GM12874 (cell line): ENCODE data around the gene CRELD2.

Experiments
- TF ChIP-seq, protein P1 (sequence below): IDR thresholded peaks from 2 replicates; pipeline ENCODE4 v1.5.1; 2011; ENCODE audit warnings: low read depth, mild to moderate bottlenecking, control low read depth, low read length, moderate library complexity; ENCODE audit not compliant: insufficient read depth

The CRELD2 gene

DNA sequence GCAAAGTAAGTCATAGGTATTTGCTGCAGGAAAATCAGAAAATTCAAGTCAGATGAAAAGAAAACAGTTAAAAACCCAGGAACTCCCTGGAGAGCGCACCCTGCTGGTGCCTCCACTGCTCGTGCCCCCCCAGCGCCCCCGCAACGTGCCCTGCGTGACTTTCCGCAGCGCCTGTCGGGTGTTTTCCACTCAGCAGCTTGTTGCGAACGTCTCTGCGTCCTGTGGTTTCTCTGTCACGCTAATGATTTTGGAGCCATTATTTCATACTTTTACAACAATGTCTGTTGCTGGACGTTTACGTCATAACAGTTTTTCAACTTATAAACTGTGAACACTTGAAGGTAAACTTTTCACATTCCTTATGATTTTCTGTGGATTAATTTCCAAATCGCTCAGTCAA lies 5.0 kb downstream of the CRELD2 start:
- TF ChIP-seq, protein P1, sequence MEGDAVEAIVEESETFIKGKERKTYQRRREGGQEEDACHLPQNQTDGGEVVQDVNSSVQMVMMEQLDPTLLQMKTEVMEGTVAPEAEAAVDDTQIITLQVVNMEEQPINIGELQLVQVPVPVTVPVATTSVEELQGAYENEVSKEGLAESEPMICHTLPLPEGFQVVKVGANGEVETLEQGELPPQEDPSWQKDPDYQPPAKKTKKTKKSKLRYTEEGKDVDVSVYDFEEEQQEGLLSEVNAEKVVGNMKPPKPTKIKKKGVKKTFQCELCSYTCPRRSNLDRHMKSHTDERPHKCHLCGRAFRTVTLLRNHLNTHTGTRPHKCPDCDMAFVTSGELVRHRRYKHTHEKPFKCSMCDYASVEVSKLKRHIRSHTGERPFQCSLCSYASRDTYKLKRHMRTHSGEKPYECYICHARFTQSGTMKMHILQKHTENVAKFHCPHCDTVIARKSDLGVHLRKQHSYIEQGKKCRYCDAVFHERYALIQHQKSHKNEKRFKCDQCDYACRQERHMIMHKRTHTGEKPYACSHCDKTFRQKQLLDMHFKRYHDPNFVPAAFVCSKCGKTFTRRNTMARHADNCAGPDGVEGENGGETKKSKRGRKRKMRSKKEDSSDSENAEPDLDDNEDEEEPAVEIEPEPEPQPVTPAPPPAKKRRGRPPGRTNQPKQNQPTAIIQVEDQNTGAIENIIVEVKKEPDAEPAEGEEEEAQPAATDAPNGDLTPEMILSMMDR: peak; percentile 59

DNA sequence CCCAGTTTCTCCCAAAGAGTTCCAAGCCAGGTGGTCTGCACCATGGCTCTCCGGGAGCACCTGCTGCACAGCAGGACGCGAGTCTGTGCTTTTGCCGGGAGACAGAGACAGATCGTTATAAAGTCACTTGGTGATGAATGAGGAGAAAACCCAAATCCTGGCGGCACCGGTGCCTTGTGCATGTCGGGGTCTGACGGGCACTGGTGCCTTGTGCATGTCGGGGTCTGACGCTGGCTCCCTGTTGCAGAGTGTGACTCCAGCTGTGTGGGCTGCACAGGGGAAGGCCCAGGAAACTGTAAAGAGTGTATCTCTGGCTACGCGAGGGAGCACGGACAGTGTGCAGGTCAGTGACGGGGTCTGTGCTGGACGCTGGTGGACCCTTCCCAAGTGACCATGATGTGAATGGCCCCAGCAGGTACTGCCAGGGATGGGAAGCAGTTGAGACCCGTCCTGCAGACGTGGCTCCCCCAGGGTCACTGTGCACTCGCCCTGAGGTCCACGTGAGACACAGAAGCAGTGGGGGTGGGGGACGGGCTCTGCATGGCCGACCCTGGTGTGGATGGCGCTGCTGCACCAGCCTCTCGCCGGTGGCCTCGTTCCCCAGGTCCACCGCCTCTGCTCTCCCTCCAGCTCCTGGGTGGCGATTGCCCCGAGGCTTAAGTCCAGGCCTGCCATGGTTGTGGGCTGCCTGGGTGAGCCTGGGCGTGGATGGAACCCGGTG lies 5.8 kb downstream of the CRELD2 start:
- TF ChIP-seq, protein P1: no peak

DNA sequence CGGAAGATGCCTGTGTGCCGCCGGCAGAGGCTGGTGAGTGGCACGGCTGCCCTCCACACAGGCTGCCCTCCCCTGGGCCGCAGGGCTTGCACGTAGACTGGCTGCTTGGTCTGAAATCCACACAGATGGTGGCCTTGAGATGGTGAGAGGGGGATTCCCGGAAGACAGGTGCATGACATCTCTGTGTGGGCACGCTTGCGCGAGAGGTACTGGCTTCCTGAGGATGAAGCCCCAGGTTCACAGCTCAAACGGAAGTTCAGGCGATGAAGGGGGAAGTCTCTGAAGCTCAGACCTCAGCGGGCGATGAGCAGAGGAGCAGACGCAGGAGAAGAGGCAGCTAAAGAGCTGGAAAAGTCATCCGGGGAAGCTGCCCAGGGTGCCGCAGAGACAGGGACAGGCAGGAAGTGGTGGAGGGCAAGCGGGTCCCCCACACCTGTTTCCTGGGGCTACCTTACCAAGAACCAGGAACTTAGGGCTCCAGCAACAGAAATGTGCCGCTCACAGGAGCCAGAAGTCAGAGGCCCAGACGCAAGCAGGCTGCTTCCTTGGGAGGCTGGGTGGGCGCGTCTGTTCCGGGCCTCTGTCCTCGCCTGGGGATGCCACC lies 7.2 kb downstream of the CRELD2 start:
- TF ChIP-seq, protein P1: no peak

DNA sequence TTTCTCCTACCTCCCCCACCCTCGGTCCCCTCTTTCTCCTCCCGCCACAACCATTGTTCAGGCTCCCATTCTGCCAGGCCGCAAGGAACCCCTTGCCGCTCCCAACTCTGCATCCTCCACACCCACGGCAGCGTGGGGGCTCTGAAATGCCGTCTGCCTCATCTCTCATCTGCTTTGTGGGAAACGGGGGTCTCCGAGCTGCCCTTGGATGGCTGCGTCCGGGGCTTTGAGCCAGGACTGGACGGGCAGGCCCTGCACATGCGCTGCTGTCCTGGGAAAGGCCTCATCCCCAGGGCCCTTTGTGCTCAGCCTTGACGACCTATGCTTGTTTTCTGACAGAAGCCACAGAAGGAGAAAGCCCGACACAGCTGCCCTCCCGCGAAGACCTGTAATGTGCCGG lies 8.5 kb downstream of the CRELD2 start:
- TF ChIP-seq, protein P1: no peak

DNA sequence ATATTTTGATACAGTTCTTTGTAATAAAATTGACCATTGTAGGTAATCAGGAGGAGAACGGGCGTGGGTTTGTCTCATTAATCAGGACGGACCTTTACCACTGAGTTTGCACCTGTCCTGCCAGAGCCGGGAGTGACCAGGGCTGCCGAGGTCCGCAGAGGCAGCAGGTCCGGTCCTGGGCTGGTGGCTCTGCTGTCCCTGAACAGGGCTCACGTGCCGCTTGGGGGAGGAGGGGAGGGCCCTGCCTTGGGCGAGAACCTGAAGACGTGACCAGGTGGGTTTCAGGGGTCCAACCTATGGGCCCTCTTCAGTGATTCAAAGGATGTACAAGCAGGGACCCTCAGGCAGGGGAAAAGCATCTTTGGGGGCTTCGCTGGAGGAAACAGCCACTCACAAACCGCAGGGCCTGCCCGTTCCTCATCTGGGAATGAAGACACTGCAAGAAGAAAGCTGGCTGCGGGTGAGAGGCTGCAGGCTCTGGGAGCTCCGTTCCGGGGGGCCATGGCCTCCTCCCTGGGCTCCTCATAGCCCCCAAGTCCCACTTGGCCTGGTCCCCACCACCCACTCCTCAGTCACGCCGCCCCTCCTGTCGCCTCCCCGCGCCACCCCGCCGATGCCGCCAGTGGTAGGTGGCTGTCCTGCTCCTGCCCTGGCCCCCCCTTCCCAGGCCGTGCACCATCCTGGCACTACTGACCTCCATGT lies 9.2 kb downstream of the CRELD2 start:
- TF ChIP-seq, protein P1: no peak

DNA sequence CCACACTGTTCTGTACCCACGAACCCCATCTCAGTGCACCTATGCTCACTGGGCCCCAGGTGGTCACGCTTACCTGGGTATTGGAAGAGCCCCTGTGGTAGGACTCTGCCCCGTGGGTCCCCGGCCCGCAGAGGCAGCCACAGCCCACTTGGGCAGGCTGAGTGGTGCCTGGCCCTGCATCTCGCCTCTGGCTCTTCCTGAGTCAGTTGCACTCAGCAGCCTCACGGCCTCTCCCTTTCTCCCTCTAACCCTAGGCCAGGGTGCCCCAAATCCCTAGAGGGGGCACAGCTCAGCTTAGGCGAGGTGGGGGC lies 9.7 kb downstream of the CRELD2 start:
- TF ChIP-seq, protein P1: no peak

DNA sequence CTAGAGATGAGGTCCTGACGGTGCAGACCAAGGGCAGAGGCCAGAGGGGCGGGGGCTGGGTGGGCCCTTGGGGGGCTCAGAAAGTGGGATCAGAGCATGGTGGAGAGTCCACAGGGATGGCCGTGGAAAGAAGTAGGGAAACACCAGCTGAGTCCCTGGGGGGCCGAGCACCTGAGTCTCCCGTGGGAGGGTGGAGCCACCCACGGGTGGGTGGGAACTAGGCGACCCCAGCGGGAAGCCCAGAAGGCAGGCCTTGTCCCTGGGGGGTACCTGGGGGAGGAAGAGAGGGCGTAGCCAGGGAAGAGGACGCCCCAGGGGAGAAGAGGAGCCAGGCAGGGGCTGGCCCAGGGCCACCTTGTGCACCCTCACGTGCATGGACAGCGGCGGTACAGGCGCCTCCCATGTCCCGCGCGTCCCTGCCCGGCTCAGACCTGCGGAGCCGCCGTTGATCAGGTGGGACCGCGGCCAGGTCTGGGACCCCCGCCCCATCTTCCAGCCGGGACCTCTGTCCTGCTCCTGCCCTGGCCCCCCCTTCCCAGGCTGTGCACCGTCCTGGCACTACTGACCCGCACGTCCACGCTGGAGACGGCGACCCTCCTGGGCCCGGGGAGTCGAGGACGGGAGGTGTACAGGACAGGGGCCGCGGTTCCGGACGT lies 10.2 kb downstream of the CRELD2 start:
- TF ChIP-seq, protein P1: no peak
